IPS DF 6.9 (cell line): Measurements from ENCODE around the gene ATP8A2.

ENCODE experiments used
- DNase-seq: peaks from one replicate; pipeline ENCODE4 v3.0.0-alpha.2; 2013; ENCODE audit warnings: low read depth, low spot score
- H3K27ac ChIP-seq: one replicate; pipeline ENCODE4 v1.5.1; 2013; ENCODE audit warnings: low read length, control low read depth
- H3K27me3 ChIP-seq: 2 replicates; pipeline ENCODE4 v1.6.1; 2013; ENCODE audit warnings: mild to moderate bottlenecking, low read length; ENCODE audit not compliant: control insufficient read depth, insufficient read depth
- H3K36me3 ChIP-seq: 2 replicates; pipeline ENCODE4 v1.6.1; 2013; ENCODE audit warnings: low read length; ENCODE audit not compliant: control insufficient read depth, insufficient read depth
- H3K4me1 ChIP-seq: 2 replicates; pipeline ENCODE4 v1.6.1; 2013; ENCODE audit warnings: low read length; ENCODE audit not compliant: control insufficient read depth, insufficient read depth
- H3K4me3 ChIP-seq: 2 replicates; pipeline ENCODE4 v1.5.1; 2013; ENCODE audit warnings: mild to moderate bottlenecking, low read length
- H3K9me3 ChIP-seq: 2 replicates; pipeline ENCODE4 v1.6.1; 2013; ENCODE audit warnings: low read length, inconsistent platforms; ENCODE audit not compliant: control insufficient read depth, insufficient read depth
- WGBS: extraction: QIAGEN DNeasy Blood & Tissue Kit; methylation state at CpG from one replicate; pipeline ENCODE4 v1.1.7; 2013; ENCODE audit warnings: mixed read lengths, missing lambda C conversion rate; ENCODE audit not compliant: insufficient read length, insufficient coverage; 5-methylcytosine and 5-hydroxymethylcytosine counted together

ATP8A2 gene

GRCh38 chr13:25380741-25381324 is 9.1 kb downstream of the ATP8A2 start:
- H3K4me3 ChIP-seq: no peak overlapping the region
- H3K4me1 ChIP-seq: no peaks in the 10 kb centered on the region
- DNase-seq: no peak
- H3K27ac ChIP-seq: no peak overlapping the region
- H3K36me3 ChIP-seq: no peaks in the 10 kb centered on the region
- H3K9me3 ChIP-seq: no peaks in the 10 kb centered on the region
- no CpG with 5 or more reads among the region's 7 CpGs for WGBS
- H3K27me3 ChIP-seq: no peaks in the 10 kb centered on the region

DNA sequence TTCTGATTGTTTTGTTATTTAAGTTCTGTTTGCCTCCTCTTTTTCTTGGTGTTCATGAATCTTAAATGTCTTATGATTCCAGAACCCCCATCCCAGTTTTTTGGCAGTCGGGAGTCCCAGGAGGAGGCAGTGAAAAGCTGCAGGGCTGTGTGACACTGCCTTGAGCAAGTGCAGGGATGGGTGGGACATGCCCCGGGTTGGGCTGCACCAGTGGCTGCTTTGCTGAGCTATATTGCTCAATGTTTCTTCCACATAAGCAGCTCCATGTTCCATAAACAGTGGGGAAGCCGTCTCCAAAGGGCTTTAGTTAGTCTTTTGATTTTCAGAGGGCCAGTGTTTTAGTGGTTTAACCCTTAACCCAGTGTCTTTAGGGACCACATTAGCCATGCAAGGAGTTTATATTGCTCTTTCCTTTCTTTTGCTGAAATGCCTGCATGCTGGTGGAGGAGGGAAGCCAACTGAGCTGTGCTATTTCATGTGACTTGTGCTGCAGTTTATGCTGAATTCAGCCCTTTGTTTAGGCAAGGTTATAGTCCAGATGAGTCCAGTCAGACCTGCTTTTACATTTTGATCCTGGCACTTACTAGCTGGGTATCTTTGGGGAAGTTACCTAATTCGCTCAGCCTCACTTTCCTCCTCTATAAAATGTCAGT is 13.1 kb downstream of the ATP8A2 start:
- WGBS: no CpG with 5 or more reads among the region's 4 CpGs
- no peaks in the 10 kb centered on the region for H3K9me3 ChIP-seq
- DNase-seq: no peak
- no peaks in the 10 kb centered on the region for H3K36me3 ChIP-seq
- no peak overlapping the region for H3K4me3 ChIP-seq
- no peaks in the 10 kb centered on the region for H3K27me3 ChIP-seq
- no peak overlapping the region for H3K27ac ChIP-seq
- H3K4me1 ChIP-seq: no peaks in the 10 kb centered on the region

- H3K4me3 ChIP-seq: no peak overlapping the region
- no peaks in the 10 kb centered on the region for H3K36me3 ChIP-seq
- no peaks in the 10 kb centered on the region for H3K4me1 ChIP-seq
- no peak for DNase-seq
- no peaks in the 10 kb centered on the region for H3K9me3 ChIP-seq
- H3K27ac ChIP-seq: no peak overlapping the region
- no CpG with 5 or more reads among the region's 4 CpGs for WGBS
- H3K27me3 ChIP-seq: no peaks in the 10 kb centered on the region
These were observed 20.2 kb downstream of the ATP8A2 start for GRCh38 chr13:25391932-25392331.

GRCh38 chr13:25394402-25395060 is 22.8 kb downstream of the ATP8A2 start:
- H3K27ac ChIP-seq: no peak overlapping the region
- DNase-seq: no peak
- peaks cover 1% of the 10 kb centered on the region; the same call in 1 of the 2 replicates for H3K4me1 ChIP-seq
- no peaks in the 10 kb centered on the region for H3K9me3 ChIP-seq
- no peaks in the 10 kb centered on the region for H3K36me3 ChIP-seq
- no CpG with 5 or more reads among the region's 4 CpGs for WGBS
- no peak overlapping the region for H3K4me3 ChIP-seq
- H3K27me3 ChIP-seq: no peaks in the 10 kb centered on the region

DNA sequence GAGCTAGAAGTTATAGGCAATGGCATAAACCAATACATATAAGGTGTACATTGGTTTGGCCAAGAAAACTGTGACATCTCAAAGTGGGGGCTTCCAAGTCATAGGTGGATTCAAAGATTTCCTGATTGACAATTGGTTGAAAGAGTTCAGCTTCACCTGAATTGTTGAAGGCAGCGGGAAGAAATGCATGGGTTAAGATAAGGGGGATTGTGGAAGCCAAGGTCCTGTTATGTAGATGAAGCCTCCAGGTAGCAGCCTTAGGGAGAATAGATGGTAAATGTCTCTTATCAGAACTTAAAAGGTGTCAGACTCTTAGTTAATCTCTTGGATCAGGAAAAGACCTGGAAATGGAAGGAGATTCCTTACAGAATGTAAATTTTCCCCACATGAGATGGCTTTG is 26.0 kb downstream of the ATP8A2 start:
- H3K4me1 ChIP-seq: peaks cover 1% of the 10 kb centered on the region; the same call in 1 of the 2 replicates
- WGBS: no CpG with 5 or more reads among the region's 1 CpG
- no peak overlapping the region for H3K4me3 ChIP-seq
- no peaks in the 10 kb centered on the region for H3K27me3 ChIP-seq
- no peak overlapping the region for H3K27ac ChIP-seq
- no peaks in the 10 kb centered on the region for H3K36me3 ChIP-seq
- H3K9me3 ChIP-seq: no peaks in the 10 kb centered on the region
- DNase-seq: no peak

DNA sequence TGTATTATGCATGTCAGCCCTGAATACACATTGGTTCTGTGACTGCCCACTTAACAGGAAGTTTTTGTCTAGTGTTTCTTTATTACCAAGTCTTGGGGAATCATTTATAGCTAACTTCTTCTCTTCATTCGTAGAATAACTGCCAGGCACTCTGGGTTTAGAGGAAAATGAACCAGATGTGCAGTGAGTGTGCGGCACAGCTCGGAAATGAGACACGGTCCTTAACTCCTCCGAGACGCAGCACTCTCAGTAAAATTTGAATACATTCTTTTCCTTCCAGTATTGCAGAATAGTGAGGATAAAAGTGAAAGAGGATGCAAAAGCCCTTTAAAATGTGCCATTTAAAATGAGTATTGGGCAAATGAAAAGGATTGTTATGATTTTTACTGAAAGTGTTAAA is 29.2 kb downstream of the ATP8A2 start:
- no CpG with 5 or more reads among the region's 6 CpGs for WGBS
- Histone ChIP-seq H3K4me3 (no peak overlapping the region), H3K9me3 (no peaks in the 10 kb centered on the region), H3K36me3 (no peaks in the 10 kb centered on the region), H3K27me3 (no peaks in the 10 kb centered on the region), H3K4me1 (peaks cover 1% of the 10 kb centered on the region; the same call in 1 of the 2 replicates), H3K27ac (no peak overlapping the region)
- no peak for DNase-seq

DNA sequence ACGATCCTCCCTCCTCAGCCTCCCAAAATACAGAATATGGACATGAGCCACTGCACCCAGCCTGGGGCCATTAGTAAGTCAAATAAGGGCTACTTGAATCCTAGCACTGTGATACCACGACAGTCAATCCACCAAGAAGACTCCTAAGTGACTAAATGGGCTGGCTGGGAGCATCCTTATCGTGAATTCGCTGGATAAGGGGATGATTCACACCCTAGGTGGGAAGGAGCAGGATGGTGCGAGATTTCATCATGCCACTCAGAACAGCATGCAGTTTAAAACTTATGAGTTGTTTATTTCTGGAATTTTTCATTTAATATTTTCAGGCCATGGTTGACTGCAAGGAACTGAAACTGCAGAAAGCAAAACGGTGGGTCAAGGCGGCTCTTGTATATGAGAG is 30.2 kb downstream of the ATP8A2 start:
- no peak for DNase-seq
- no CpG with 5 or more reads among the region's 7 CpGs for WGBS
- H3K27me3 ChIP-seq: no peaks in the 10 kb centered on the region
- no peak overlapping the region for H3K4me3 ChIP-seq
- no peak overlapping the region for H3K27ac ChIP-seq
- H3K36me3 ChIP-seq: no peaks in the 10 kb centered on the region
- peaks cover 1% of the 10 kb centered on the region; the same call in 1 of the 2 replicates for H3K4me1 ChIP-seq
- H3K9me3 ChIP-seq: no peaks in the 10 kb centered on the region

DNA sequence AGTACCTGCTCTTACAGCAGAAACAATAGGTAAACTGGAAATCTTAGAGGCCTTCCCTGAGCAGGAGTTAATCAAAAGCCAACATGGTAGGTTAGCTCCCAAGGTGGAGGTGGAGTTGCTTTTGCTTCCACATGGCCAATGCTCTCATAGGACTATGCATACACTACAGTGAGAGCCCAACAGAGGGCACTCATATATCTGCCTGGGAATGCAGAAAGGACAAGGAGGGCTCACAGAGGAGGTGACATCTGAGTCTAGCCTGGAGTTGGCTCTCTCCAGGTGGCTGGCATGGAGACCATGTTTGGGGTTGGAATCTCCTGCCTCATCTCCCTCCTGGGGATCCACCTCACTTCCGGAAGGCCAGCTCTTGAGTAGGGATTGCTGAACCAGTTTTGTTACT is 34.6 kb downstream of the ATP8A2 start:
- Histone ChIP-seq H3K4me3 (no peak overlapping the region), H3K27ac (no peak overlapping the region), H3K27me3 (no peaks in the 10 kb centered on the region), H3K9me3 (no peaks in the 10 kb centered on the region), H3K4me1 (no peaks in the 10 kb centered on the region), H3K36me3 (no peaks in the 10 kb centered on the region)
- DNase-seq: no peak
- no CpG with 5 or more reads among the region's 1 CpG for WGBS

DNA sequence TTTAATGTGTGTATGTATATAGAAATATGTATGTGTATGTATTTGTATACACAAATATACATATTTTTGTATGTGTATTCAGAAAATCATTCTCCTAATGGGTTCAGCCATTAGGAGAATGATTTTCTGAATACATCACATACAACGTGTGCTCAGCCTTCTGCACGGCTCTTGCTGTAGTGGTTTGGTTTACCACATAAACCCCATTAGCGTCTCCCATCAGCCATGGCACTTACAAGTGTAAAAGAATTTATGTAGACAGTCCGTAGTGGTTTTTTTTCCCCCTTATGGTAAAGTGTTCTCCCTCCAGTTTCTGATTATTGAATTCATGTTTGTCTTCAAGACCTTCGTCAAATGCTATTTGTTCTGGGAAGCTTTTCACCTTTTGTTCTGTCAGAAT is 38.2 kb downstream of the ATP8A2 start:
- H3K36me3 ChIP-seq: no peaks in the 10 kb centered on the region
- no peak overlapping the region for H3K27ac ChIP-seq
- DNase-seq: no peak
- H3K27me3 ChIP-seq: no peaks in the 10 kb centered on the region
- no CpG with 5 or more reads among the region's 5 CpGs for WGBS
- H3K4me1 ChIP-seq: no peaks in the 10 kb centered on the region
- H3K9me3 ChIP-seq: no peaks in the 10 kb centered on the region
- H3K4me3 ChIP-seq: no peak overlapping the region

- Histone ChIP-seq H3K4me1 (peaks cover 3% of the 10 kb centered on the region; the same call in 1 of the 2 replicates), H3K9me3 (no peaks in the 10 kb centered on the region), H3K4me3 (no peak overlapping the region), H3K36me3 (no peaks in the 10 kb centered on the region), H3K27me3 (no peaks in the 10 kb centered on the region; the same call in 1 of the 2 replicates), H3K27ac (no peak overlapping the region)
- DNase-seq: no peak
- no CpG with 5 or more reads among the region's 1 CpG for WGBS
These were observed 43.5 kb downstream of the ATP8A2 start for GRCh38 chr13:25415241-25415640.
